Activated T-cell treated with anti-CD3 and anti-CD28 coated beads, Interleukin-2, amount 50 U/mL, for 72 hours (primary cell): ENCODE results near the gene KIAA1671. TPM values are rescaled to one million over a fixed set of nuclear protein-coding genes. Genes with fewer than 3 reads are reported as not detected.

Experiments used
- ATAC-seq, 2 donors: fragments of 150-1000 bp; cut with Tn5 transposase; replicated peaks in 1 of 2; 2 replicates each; pipeline ENCODE4 v1.10.0; 2021; ENCODE audit warnings: moderate library complexity in 2 of 2, mild to moderate bottlenecking in 1 of 2
- DNase-seq, 2 donors: peaks; one replicate each; pipeline ENCODE4 v3.0.0; 2021 to 2022; ENCODE audit warnings: mixed read lengths in 1 of 2
- H3K27ac Mint-ChIP-seq: one replicate; pipeline ENCODE4 v1.8.0; 2022; ENCODE audit warnings: mild to moderate bottlenecking, moderate library complexity, mixed read lengths
- H3K27me3 Mint-ChIP-seq: one replicate; pipeline ENCODE4 v1.8.0; 2022; ENCODE audit warnings: low read depth, mixed read lengths
- H3K36me3 Mint-ChIP-seq, 2 donors: one replicate each; pipeline ENCODE4 v1.8.0; 2022; ENCODE audit warnings: mixed read lengths in 2 of 2, mild to moderate bottlenecking in 1 of 2; ENCODE audit not compliant: insufficient read depth in 2 of 2
- H3K4me1 Mint-ChIP-seq: one replicate; pipeline ENCODE4 v1.8.0; 2022; ENCODE audit warnings: low read depth, mixed read lengths
- H3K4me3 Mint-ChIP-seq, 2 donors: one replicate each; pipeline ENCODE4 v1.8.0; 2022; ENCODE audit warnings: mild to moderate bottlenecking in 2 of 2, mixed read lengths in 2 of 2, moderate library complexity in 2 of 2
- H3K9me3 Mint-ChIP-seq, 2 donors: one replicate each; pipeline ENCODE4 v1.8.0; 2022; ENCODE audit warnings: mixed read lengths in 2 of 2
- total RNA-seq, 2 donors: library from RNA; stranded (reverse); gene quantifications; one replicate each; pipeline ENCODE4 v1.2.3, GENCODE V29; 2022

Gene KIAA1671
- total RNA-seq, 2 donors from 2014 or later = 6.6 to 10.8 TPM

DNA sequence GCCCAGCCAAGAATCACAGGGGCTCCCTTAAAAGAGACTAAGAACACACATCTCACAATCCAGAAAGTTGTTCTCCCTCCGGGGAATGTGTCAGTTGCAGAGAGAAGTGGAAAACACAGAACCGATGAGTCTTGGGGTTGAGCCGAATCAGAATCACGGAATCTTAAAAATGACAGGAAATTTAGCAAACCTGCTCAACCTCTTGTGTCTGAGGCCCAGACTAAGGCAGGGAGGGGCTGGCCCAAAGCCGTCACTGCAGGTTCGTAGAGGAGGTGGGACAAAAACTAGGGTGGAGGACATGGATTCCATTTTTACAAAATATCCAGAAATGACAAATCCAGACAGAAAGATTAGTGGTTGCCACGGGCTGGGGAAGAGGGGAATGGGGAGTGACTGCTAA lies 63.8 kb downstream of the KIAA1671 start:
- H3K4me1 Mint-ChIP-seq = no peaks in the 10 kb centered on the region
- ATAC-seq (no peak), DNase-seq (no peak)
- peaks cover 19% of the 10 kb centered on the region for H3K27me3 Mint-ChIP-seq
- no peaks in the 10 kb centered on the region for H3K9me3 Mint-ChIP-seq
- no peak overlapping the region for H3K27ac Mint-ChIP-seq
- no peak overlapping the region for H3K4me3 Mint-ChIP-seq
- no peaks in the 10 kb centered on the region for H3K36me3 Mint-ChIP-seq

- H3K9me3 Mint-ChIP-seq = no peaks in the 10 kb centered on the region
These were observed 65.5 kb downstream of the KIAA1671 start for GRCh38 chr22:25018009-25018408.

DNA sequence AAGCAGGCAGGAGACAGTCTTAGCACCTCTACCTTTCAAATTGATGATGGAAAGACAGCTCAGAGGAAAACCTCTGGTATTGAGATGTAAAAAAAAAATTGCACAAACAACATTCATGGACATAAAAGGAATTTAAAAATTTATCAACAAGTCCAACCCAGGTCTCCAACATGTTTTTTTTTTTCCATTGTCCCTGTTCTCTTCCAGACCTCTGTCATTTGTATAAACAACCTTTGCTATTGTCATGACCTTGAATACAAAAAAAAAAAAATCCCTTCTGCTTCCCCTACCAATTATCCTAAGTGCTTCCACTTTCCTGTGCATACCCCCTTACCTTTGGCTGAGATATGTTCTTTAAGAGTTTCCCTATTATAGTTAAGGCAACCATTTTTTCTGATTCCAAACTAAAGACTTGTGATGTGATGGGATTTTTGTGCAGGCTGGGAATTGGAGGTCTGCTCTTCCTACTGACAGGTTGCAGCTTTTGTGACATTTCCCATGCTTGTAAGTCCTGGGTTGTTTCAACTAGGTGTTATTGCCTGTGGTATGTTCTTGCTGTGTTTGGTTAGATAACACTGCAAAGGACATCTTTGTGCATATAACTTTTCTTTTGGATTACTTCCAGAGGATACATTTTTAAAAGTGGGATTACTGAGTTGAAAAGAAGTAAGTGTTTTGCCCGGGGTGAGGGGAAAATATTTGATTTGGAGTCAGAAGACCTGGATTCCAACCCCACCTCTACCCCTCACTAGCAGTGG lies 67.1 kb downstream of the KIAA1671 start:
- H3K27ac Mint-ChIP-seq = no peak overlapping the region
- H3K36me3 Mint-ChIP-seq = no peaks in the 10 kb centered on the region
- ATAC-seq = no peak
- DNase-seq = no peak
- peaks cover 19% of the 10 kb centered on the region for H3K27me3 Mint-ChIP-seq
- no peaks in the 10 kb centered on the region for H3K9me3 Mint-ChIP-seq
- H3K4me3 Mint-ChIP-seq = no peak overlapping the region
- no peaks in the 10 kb centered on the region for H3K4me1 Mint-ChIP-seq

More at GRCh38 chr22:25018009-25018408, 65.5 kb downstream of the KIAA1671 start:
- no peak for ATAC-seq
- no peak overlapping the region for H3K27ac Mint-ChIP-seq
- DNase-seq = no peak
- H3K36me3 Mint-ChIP-seq = no peaks in the 10 kb centered on the region
- H3K27me3 Mint-ChIP-seq = peaks cover 19% of the 10 kb centered on the region
- H3K4me3 Mint-ChIP-seq = no peak overlapping the region
- no peaks in the 10 kb centered on the region for H3K4me1 Mint-ChIP-seq

DNA sequence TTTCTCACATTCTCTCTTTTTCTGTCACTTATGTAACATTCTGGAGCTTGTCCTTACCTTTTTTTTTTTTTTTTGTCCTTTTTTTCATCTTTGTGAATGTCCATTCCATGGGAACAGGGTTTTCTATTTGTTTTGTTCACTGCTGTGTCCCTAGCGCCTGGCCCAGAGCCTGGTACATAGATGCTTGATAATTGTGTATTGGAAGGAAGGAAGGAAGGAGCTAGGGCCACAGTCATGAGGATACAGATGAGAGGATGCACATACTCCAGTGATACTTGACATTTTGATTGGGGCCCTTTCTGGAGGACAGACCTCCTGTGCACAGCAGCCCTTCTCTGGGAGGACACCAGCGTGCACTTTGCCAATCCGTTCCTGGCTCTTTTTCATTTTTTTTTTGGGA lies 68.9 kb downstream of the KIAA1671 start:
- peaks cover 25% of the 10 kb centered on the region for H3K27me3 Mint-ChIP-seq
- DNase-seq = no peak
- H3K36me3 Mint-ChIP-seq = no peaks in the 10 kb centered on the region
- H3K4me1 Mint-ChIP-seq = peaks cover 8% of the 10 kb centered on the region
- ATAC-seq = no peak
- no peak overlapping the region for H3K4me3 Mint-ChIP-seq
- H3K9me3 Mint-ChIP-seq = no peaks in the 10 kb centered on the region
- H3K27ac Mint-ChIP-seq = no peak overlapping the region

GRCh38 chr22:25021976-25022711 lies 69.6 kb downstream of the KIAA1671 start:
- Mint-ChIP-seq H3K36me3 (no peaks in the 10 kb centered on the region), H3K4me3 (no peak overlapping the region), H3K27me3 (peaks cover 25% of the 10 kb centered on the region), H3K4me1 (peaks cover 15% of the 10 kb centered on the region), H3K9me3 (no peaks in the 10 kb centered on the region), H3K27ac (no peak overlapping the region)
- ATAC-seq (no peak), DNase-seq (no peak)

DNA sequence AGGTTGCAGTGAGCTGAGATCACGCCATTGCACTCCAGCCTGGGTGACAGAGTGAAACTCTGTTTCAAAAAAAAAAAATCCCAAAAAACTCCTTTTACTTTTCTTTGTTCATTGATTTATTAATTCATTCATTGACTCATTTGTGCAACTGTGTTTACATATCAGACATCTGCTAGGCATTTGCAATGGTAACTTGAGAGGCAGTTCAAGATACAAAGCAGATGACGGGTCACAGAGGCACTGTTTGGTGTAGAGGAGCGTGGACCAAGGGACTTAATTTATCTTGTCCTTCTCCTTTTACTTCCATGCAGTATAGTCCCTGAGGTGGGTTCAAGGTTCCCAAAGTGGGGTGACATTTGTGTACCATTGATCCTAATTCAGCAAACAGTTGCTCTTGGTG lies 71.4 kb downstream of the KIAA1671 start:
- Mint-ChIP-seq H3K27me3 (peaks cover 15% of the 10 kb centered on the region), H3K4me3 (no peak overlapping the region), H3K36me3 (no peaks in the 10 kb centered on the region), H3K27ac (no peak overlapping the region), H3K4me1 (peaks cover 17% of the 10 kb centered on the region), H3K9me3 (no peaks in the 10 kb centered on the region)
- ATAC-seq (no peak), DNase-seq (no peak)

GRCh38 chr22:25024895-25025294 lies 72.4 kb downstream of the KIAA1671 start:
- Mint-ChIP-seq H3K4me3 (no peak overlapping the region), H3K36me3 (no peaks in the 10 kb centered on the region), H3K4me1 (peaks cover 17% of the 10 kb centered on the region), H3K9me3 (no peaks in the 10 kb centered on the region), H3K27ac (no peak overlapping the region), H3K27me3 (peaks cover 15% of the 10 kb centered on the region)
- no peak for ATAC-seq
- DNase-seq = no peak

DNA sequence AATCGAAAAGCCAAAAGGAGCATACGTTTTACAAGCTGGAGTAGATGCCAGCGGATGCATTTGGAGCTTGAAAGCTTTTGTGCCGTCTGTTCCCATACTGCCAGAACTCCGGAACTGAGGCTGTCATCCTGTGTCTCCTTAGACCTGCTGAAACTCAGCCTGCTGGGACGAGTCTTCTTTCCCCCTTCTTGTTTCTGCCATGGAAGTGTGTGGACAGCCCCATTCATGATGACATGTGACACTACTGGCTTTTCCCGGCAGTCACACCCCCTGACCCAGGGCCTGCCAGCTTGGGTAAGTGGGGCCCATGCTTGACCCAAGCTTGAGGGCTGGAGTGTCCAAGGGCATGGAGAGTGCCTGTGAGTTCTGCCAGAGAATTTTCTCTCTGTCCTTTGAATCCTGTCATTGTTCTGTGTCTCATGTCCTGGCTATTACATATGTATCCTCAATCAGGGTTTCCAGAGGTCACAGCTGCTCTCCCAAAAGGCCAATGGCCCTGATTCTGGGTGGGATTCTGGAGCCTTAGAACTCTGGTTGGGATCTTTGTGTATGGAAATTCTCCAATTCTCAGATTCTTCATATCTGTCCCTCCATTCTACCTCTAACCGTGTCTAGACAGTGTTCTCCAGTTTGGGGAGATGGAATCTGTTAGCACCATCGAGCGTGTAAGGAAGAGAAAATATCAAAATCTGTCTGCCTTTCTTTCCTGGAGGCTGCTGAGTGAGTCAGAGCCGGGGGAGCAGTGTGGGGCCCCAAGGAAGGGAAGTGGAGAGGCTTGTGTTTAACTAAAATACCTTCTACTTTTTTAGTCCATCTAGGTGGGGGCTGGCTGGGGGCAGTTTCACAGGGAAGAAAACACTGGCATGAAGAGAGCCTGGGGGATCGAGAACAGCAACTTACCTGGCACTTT lies 73.2 kb downstream of the KIAA1671 start:
- peak overlapping the region; percentile 53 to 76 for H3K4me3 Mint-ChIP-seq
- no peaks in the 10 kb centered on the region for H3K9me3 Mint-ChIP-seq
- H3K27ac Mint-ChIP-seq = peak overlapping the region; percentile 68
- no peaks in the 10 kb centered on the region for H3K36me3 Mint-ChIP-seq
- DNase-seq (peak in 1 of 2 donors; percentile 8), ATAC-seq (peak in 1 of 2 donors; percentile 41)
- H3K4me1 Mint-ChIP-seq = peaks cover 17% of the 10 kb centered on the region
- peaks cover 8% of the 10 kb centered on the region for H3K27me3 Mint-ChIP-seq

GRCh38 chr22:25027043-25027906 lies 74.8 kb downstream of the KIAA1671 start:
- H3K9me3 Mint-ChIP-seq = no peaks in the 10 kb centered on the region
- no peak overlapping the region for H3K4me3 Mint-ChIP-seq
- ATAC-seq (no peak), DNase-seq (no peak)
- peaks cover 17% of the 10 kb centered on the region for H3K4me1 Mint-ChIP-seq
- peaks cover 6% of the 10 kb centered on the region for H3K27me3 Mint-ChIP-seq
- H3K27ac Mint-ChIP-seq = no peak overlapping the region
- H3K36me3 Mint-ChIP-seq = no peaks in the 10 kb centered on the region

- DNase-seq (peak; percentile 35 to 36), ATAC-seq (no peak)
- Mint-ChIP-seq H3K27ac (no peak overlapping the region), H3K27me3 (peaks cover 6% of the 10 kb centered on the region), H3K4me1 (peaks cover 17% of the 10 kb centered on the region), H3K36me3 (no peaks in the 10 kb centered on the region), H3K9me3 (no peaks in the 10 kb centered on the region), H3K4me3 (no peak overlapping the region)
These were observed 75.7 kb downstream of the KIAA1671 start for GRCh38 chr22:25027959-25028840.

GRCh38 chr22:25028841-25029141 lies 76.3 kb downstream of the KIAA1671 start:
- no peak for ATAC-seq
- Mint-ChIP-seq H3K9me3 (no peaks in the 10 kb centered on the region), H3K27ac (no peak overlapping the region), H3K27me3 (peaks cover 6% of the 10 kb centered on the region), H3K4me3 (no peak overlapping the region), H3K36me3 (no peaks in the 10 kb centered on the region), H3K4me1 (peaks cover 17% of the 10 kb centered on the region)
- no peak for DNase-seq

- peaks cover 6% of the 10 kb centered on the region for H3K27me3 Mint-ChIP-seq
- H3K27ac Mint-ChIP-seq = no peak overlapping the region
- DNase-seq = no peak
- no peak for ATAC-seq
- H3K4me1 Mint-ChIP-seq = peaks cover 17% of the 10 kb centered on the region
- H3K9me3 Mint-ChIP-seq = no peaks in the 10 kb centered on the region
- no peak overlapping the region for H3K4me3 Mint-ChIP-seq
- H3K36me3 Mint-ChIP-seq = no peaks in the 10 kb centered on the region
These were observed 76.7 kb downstream of the KIAA1671 start for GRCh38 chr22:25029181-25029580.
